Mesothelial cell of epicardium (in vitro differentiated cells): ENCODE results near the gene BCL11B. TPM values are rescaled to one million over a fixed set of nuclear protein-coding genes. Genes with fewer than 3 reads are reported as not detected.
A peak's percentile ranks its signal among the peaks of the same experiment; 100 is the strongest.

Experiments used
- DNase-seq, 2 experiments: peaks; one replicate each; pipeline ENCODE4 v3.0.0; 2021; ENCODE audit warnings: low spot score in 2 of 2; ENCODE audit not compliant: unreplicated experiment in 2 of 2
- H3K27ac Mint-ChIP-seq: 2 replicates; pipeline ENCODE4 v1.8.0; 2021; ENCODE audit warnings: mixed read lengths
- H3K27me3 Mint-ChIP-seq: 2 replicates; pipeline ENCODE4 v1.8.0; 2021; ENCODE audit warnings: low read depth, mixed read lengths
- H3K36me3 Mint-ChIP-seq: 2 replicates; pipeline ENCODE4 v1.8.0; 2021; ENCODE audit warnings: mixed read lengths
- H3K4me1 Mint-ChIP-seq: 2 replicates; pipeline ENCODE4 v1.8.0; 2021; ENCODE audit warnings: mixed read lengths
- H3K4me3 Mint-ChIP-seq: 2 replicates; pipeline ENCODE4 v1.8.0; 2021; ENCODE audit warnings: mild to moderate bottlenecking, moderate library complexity, mixed read lengths
- H3K9me3 Mint-ChIP-seq: 2 replicates; pipeline ENCODE4 v1.8.0; 2021; ENCODE audit warnings: mixed read lengths
- CTCF ChIP-seq: fragments of 200-600 bp; sonication (generic); IDR thresholded peaks from one replicate; pipeline ENCODE4 v1.5.0; 2021; ENCODE audit warnings: antibody characterized with exemption; ENCODE audit not compliant: unreplicated experiment
- total RNA-seq: library from RNA; stranded (reverse); gene quantifications from 3 replicates; pipeline ENCODE4 v1.2.1, GENCODE V29; 2021

Gene BCL11B
- total RNA-seq, 1 donor from 2014 or later, result 11.8 TPM

- Mint-ChIP-seq H3K27me3 (peaks cover 34% of the 10 kb centered on the region), H3K27ac (no peak overlapping the region), H3K4me1 (peaks cover 21% of the 10 kb centered on the region), H3K36me3 (no peaks in the 10 kb centered on the region), H3K9me3 (no peaks in the 10 kb centered on the region), H3K4me3 (no peak overlapping the region)
- TF ChIP-seq CTCF, result no peak
- DNase-seq, result no peak
These were observed 5.5 kb upstream of the BCL11B start for GRCh38 chr14:99277530-99277929.

GRCh38 chr14:99276482-99276881, 4.5 kb upstream of the BCL11B start:
- no peak for DNase-seq
- H3K9me3 Mint-ChIP-seq, result no peaks in the 10 kb centered on the region
- H3K4me3 Mint-ChIP-seq, result no peak overlapping the region
- TF ChIP-seq CTCF, result no peak
- H3K36me3 Mint-ChIP-seq, result no peaks in the 10 kb centered on the region
- no peak overlapping the region for H3K27ac Mint-ChIP-seq
- H3K27me3 Mint-ChIP-seq, result peaks cover 34% of the 10 kb centered on the region
- H3K4me1 Mint-ChIP-seq, result peaks cover 27% of the 10 kb centered on the region

GRCh38 chr14:99275222-99275584, 3.2 kb upstream of the BCL11B start:
- H3K4me1 Mint-ChIP-seq, result peaks cover 30% of the 10 kb centered on the region
- peak overlapping the region; percentile 75 for H3K4me3 Mint-ChIP-seq
- no peaks in the 10 kb centered on the region for H3K9me3 Mint-ChIP-seq
- no peaks in the 10 kb centered on the region for H3K36me3 Mint-ChIP-seq
- DNase-seq, result no peak
- peaks cover 38% of the 10 kb centered on the region for H3K27me3 Mint-ChIP-seq
- H3K27ac Mint-ChIP-seq, result no peak overlapping the region
- no peak for TF ChIP-seq CTCF

- TF ChIP-seq CTCF, result no peak
- Mint-ChIP-seq H3K27ac (no peak overlapping the region), H3K9me3 (no peaks in the 10 kb centered on the region), H3K4me1 (peaks cover 33% of the 10 kb centered on the region), H3K4me3 (peak overlapping the region; percentile 75), H3K27me3 (peaks cover 40% of the 10 kb centered on the region), H3K36me3 (no peaks in the 10 kb centered on the region)
- DNase-seq, result peak; percentile 75 to 81
These were observed 2.6 kb upstream of the BCL11B start for GRCh38 chr14:99274346-99275221.

- Mint-ChIP-seq H3K36me3 (no peaks in the 10 kb centered on the region), H3K27me3 (peaks cover 40% of the 10 kb centered on the region), H3K9me3 (no peaks in the 10 kb centered on the region), H3K27ac (peak overlapping the region; percentile 58), H3K4me1 (peaks cover 38% of the 10 kb centered on the region), H3K4me3 (peak overlapping the region; percentile 59)
- no peak for TF ChIP-seq CTCF
- no peak for DNase-seq
These were observed 1.9 kb upstream of the BCL11B start for GRCh38 chr14:99273766-99274345.
